T-helper 22 cell (primary cell): ENCODE results near the gene EFHC1.

Experiments used
- DNase-seq: peaks from one replicate; pipeline ENCODE4 v3.0.0-alpha.2; 2020; ENCODE audit warnings: low read depth

Gene EFHC1

DNA sequence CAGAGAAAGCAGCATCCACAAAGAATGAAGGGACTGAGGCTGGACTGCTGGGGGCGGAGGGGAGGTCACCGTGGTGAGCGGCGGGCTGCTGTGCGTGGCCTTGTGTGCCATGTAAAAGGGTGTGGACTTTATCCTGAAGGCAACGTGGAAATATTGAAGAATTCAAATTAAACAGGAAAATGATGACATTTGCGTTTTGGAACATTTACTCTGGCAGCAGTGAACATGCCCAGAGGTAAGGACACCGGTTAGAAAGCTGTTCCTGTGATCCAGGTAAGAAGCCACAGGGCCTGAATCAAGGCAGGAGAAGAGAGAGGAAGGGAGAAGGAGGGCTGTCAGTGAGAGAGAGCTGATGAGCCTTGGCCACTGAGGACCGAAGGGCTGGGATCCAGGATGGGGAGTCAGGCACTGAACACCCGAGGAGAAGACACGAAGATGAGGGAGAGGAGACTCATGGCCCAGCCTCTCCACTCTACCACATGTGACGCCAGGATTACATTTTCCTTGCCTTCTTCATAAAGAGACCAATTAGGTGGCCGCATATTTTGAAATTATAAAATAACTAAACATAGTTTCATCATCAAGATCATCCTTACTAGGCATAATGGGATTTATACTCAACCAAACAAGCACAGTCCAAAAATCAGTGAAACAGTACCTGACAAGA lies 98.3 kb downstream of the EFHC1 start:
- no peak for DNase-seq

DNA sequence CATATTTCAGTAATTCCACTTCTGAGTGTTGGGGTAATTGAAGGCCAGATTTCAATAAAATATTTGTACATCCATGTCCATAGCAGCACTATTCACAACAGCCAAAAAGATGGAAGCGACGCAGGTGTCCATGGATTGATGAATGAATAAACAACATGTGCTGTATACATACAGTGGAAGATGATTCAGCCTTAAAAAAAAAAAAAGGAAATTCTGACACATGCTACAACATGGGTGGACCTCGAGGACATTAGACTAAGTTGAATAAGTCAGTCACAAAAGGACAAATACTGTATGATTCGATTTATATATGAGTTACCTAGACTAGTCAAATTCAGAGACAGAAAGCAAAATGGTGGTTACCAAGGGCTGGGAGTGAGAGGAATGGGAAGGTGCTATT lies 99.5 kb downstream of the EFHC1 start:
- no peak for DNase-seq

DNA sequence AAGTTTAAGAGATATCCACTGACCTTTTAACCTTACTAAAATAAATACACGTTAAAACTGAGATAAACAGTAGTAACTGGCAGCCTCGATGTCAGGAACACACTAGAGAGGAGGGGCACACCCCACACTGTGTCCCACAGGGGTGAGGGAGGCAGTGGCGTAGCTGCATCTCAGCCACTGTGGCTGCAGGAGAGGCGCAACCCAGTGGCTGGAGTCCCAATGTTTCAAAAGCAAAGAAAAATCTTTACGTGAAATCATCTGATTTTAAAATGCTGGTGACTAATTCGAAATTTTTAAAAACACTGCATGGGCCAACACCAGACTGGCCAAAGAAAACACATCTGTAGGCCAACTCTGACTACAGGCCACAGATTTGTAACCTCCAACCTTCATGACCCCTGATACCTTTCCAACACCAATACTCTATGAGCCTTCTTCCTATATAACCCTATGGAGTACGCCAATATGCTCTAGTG lies 102.0 kb downstream of the EFHC1 start:
- no peak for DNase-seq

DNA sequence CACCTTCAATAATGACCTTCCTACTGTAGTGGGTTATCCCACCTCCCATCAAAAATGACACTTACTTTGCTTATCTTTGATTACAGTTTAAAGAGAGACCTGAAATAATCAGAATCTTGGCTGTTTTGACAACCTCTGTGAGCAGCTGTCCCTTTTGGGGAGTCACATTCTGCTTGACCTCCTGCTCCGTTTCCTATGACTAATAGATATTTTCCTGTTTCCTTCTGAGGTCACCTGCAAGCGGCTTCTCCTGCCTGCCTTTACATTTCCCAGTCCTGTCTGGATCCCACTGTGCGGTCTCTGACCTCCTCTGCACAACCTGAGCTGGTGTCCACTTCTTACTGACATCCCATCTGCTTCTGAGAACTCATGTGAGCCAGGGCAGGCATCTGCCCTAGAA lies 102.5 kb downstream of the EFHC1 start:
- DNase-seq = no peak

GRCh38 chr6:52523378-52524142 lies 103.4 kb downstream of the EFHC1 start:
- DNase-seq = no peak

DNA sequence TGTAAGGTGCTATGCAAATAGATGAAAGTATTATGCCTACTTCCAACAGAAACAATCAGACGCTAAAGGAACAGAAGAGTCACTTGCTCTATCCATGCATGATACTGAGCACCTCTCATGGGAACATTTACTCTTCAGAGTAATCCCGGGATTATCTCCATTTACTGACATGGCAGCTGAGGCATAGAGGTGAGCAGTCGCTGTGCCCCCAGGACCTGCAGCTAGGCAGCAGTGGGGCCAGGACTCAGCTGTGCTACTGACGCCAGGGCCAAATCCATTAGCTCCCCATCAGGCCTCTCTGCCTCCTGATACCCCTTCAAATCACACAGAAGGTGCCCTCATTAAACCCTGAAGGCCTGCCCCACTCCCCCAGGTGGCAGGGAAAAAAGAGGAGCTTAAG lies 104.8 kb downstream of the EFHC1 start:
- DNase-seq = no peak

GRCh38 chr6:52526634-52527033 lies 106.5 kb downstream of the EFHC1 start:
- DNase-seq = no peak

GRCh38 chr6:52527436-52527835 lies 107.3 kb downstream of the EFHC1 start:
- no peak for DNase-seq

DNA sequence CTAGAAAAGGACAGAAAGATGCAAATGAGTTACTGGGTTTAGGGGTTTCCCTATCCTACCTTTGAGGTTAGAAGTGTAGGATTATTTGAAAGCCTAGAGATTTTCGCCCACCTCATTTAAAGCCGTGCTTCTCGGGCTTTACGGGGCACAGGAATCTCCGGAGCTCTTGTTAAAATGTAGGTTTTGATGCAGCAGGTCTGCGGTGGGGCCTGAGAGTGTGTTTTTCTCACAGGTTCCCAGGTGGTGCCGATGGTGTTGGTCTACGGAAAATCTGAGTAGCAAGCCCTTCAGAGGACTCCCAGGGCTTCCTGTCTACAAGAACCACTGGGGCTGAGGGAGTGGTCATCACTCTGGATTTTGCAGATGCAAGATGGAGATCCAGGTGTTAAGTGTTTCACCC lies 109.2 kb downstream of the EFHC1 start:
- no peak for DNase-seq

GRCh38 chr6:52530351-52530750 lies 110.2 kb downstream of the EFHC1 start:
- no peak for DNase-seq

DNA sequence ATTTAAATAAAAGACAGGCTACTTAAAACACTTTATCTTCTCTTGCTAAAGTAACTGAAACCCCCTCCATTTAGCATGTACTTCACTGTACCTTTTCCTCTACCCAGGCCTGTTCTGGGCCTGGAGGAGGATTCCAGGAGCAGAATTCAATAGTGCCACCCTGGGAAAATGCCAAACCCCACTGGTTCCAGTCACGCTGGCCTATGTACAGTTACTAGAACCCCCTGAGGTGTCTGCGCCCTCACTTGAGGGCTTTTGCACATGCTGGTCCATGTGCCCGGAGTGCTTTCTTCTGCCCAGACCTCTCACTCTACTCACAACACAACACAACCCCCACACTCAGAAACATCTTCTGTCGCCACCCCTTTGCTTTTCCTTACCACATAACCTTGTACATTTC lies 111.3 kb downstream of the EFHC1 start:
- no peak for DNase-seq

DNA sequence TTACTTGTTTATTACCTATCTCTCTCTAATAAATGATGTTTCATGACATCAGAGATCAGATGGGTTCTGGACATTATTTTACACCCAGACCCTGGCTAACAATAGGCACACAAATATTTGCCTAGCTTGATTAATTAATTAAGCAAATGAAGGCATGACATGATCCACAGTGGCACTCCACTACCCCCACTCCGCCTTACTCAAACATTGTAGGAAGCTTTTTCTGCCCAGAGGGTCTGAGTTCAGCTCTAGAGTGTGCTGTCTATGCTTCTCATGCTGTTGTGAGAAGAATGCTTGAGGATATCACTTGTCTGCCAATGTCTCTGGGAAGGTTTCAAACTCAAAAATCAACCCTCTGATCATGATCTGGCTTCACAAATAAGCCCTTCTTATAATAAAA lies 111.7 kb downstream of the EFHC1 start:
- DNase-seq = no peak

GRCh38 chr6:52532457-52532856 lies 112.3 kb downstream of the EFHC1 start:
- no peak for DNase-seq

DNA sequence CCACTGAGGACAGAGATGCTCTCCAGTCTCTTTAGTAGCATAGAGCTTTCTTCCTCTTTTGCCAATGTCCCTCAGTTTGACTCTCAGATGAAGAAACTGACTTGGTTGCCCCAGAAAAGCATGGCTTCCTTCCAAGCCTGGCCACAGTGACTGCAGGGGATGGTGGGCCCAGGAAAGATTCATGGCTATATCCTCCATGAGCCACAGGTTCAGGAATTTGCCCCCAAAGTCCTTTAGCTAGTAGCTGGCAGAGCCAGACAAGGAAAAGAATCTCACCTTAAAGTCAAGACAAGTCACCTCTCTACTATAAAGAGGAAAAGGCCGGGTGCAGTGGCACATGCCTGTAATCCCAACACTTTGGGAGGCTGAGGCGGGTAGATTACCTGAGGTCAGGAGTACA lies 113.3 kb downstream of the EFHC1 start:
- no peak for DNase-seq

DNA sequence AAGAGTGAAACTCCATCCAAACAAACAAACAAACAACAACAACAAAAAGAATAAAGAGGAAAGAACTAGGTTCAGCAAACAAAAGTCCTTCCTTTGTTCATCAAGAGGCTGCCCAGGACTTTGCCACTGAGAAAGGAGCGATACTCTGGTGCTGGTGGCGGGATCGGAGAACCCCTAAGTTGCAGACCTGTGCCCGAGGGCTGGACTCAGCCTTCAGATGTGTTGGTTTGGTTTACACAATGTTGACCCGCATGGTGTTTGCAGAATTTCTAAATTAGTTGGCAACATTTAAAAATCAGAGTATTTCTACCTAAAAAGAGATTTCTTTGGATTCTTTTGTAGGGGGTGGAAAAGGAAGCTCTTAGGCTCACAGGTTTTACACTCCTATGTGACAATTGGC lies 114.2 kb downstream of the EFHC1 start:
- no peak for DNase-seq

DNA sequence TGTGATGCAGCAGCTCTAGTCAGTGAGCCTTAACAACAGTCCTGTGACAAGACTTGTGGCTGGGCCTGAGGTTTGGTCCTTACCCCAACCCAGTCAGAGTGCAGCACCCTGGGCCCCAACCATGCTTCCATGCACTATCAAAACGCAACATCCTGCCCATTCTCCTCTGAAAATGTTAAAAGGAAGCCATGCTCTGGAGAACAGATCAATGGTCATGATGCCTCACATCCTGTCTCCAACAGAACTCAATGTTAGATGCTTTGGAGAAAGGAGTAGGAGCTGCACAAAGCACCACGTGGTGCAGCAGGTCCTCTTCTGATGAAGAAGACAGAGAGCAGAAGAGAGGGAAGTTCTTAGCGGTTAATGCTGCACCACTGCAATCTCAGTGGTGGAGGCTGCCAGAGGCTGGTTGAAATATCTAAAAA lies 114.8 kb downstream of the EFHC1 start:
- DNase-seq = no peak

- DNase-seq = no peak
These were observed 115.7 kb downstream of the EFHC1 start for GRCh38 chr6:52535711-52536423.

DNA sequence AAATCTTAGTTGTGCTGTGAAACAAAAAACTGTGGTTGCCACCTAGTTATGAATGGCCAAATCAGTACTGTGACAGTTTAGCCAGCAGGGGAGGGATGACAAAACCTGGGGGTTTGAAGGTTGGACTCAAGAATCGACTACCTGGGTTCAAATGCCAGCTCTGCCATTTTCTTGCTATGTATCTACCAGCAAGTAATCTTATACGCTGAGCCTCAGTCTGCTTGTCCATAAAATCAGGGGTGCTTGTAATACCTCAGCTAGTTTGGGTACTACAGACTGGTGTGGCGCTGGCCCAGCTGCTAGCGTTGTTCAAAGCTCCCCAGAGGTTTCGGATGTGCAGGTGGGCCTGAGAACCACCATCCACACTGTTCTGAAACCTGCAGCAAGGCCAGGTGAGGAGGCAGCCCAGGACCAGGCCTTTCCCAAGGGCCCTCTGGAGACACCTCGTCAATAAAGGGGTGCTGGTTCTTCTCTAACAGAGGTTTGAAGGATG lies 116.3 kb downstream of the EFHC1 start:
- DNase-seq = no peak

DNA sequence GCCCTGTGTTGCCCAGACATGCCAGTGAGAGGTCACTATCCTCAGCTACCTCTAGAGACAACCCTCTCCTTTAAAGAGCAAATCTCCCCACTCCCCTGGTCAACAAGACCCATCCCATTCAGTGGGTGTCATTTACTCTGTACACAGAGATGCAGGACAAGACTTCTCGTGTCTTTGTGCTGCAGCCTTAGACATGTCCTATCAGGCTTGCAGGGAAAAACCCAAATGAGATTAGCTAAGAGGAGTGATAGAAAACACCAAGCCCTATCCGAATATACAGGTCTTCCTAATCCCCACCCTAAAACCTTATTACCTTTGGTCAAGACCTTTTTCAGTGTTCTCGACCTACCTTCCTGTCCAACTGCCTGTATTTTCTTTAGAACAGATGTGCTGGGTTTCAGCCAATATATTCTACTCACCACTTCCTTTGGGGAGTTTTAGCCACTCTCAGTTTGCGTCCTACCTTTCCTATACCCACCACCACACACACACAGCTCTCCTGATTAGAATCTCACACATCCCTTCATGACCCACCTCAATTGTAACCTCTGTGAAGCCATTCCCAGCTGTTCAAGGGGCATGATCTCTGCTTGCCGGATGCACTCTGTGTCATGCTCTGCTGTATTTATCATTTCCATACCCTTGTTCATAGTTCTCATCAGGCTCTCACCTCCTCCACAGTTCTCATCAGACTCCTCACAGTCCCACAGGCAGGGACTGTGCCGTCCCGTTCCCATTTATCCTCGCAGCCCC lies 117.0 kb downstream of the EFHC1 start:
- no peak for DNase-seq

GRCh38 chr6:52538252-52538900 lies 118.2 kb downstream of the EFHC1 start:
- no peak for DNase-seq

DNA sequence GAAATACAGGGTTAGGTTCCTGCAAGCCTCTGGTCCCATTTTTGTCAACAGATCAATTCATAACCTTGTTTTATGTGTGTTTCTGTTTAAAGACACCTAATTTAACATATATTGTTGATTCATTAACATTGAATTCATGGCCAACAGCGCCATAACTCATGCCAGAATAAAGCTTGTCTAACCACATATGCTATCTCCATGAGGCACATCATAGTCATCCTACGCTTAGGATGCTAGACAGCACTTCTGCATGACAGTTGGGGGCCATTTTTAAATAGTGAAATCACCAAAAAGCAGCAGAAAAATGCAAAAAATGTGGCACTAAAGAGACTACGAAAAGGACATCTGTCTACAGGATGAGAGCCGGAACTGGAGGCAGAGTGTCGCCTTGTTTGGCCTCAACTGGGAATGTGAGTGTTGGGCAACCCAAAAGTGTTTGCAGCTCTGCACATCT lies 118.8 kb downstream of the EFHC1 start:
- no peak for DNase-seq

DNA sequence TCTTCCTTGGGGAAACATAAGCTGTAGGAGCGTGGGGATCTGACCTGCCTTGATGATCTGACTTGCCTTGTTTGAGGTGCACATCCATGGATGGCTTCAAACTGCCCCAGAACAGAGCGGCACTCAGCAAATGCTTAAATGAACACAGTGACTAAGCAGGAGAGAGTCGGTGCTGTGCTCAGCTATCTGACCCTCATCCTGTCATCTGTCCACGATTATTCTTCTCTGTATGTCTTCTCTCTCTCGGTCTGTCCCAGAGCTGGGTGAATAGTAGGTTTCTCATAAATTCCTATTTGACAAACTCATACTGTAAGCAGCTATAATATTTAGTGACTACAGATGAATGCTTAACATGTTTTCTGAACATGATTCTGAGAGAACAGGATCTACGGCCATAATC lies 119.5 kb downstream of the EFHC1 start:
- DNase-seq = no peak
